ENCODE measurements around the gene SYTL1. TPM values are rescaled to one million over a fixed set of nuclear protein-coding genes. Genes with fewer than 3 reads are reported as not detected.
A peak's percentile ranks its signal among the peaks of the same experiment; 100 is the strongest.

Gene SYTL1
- total RNA-seq, 1 experiment from 2014 or later = 75.9 TPM

GRCh38 chr1:27345272-27345671 lies 3.5 kb downstream of the SYTL1 start (continued):
- TF ChIP-seq ELF1 (IDR thresholded peaks at IDR 0.05; ENCODE audit: borderline replicate concordance, low read depth) = no peak

DNA sequence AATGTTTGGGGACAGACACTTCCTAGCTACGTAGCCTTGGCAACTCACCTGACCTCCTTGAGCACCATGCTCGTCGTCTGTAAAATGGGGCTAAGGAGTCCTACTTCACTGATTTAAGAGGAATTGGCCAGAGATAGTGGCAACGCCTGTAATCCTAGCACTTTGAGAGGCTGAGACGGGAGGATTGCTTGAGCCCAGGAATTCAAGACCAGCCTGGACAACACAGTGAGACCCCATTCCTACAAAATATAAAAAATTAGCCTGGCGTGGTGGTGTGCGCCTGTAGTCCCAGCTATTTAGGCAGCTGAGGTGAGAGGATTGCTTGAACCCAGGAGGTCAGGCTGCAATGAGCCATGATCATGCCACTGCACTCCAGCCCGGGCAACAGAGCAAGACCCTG lies 4.5 kb downstream of the SYTL1 start:
- POLR2A ChIA-PET = interaction anchor here (1.2 kb wide), 1 partner anchor 20 kb away, joined by 3 read pairs; the partner anchor contains the start of gene MAP3K6
- intact Hi-C loops (cut with micrococcal nuclease) = no loop called here
- peaks cover 21% of the 10 kb centered on the region; the same call in 1 of the 2 replicates for H3K79me2 ChIP-seq (ENCODE audit: insufficient read depth, low read length)
- ATAC-seq = no peak
- H3K9me2 ChIP-seq (ENCODE audit: insufficient read depth) = no peaks in the 10 kb centered on the region
- RAD21 ChIA-PET (ENCODE audit: low non-redundant PET in 1 of 2, low total read pairs in 2 of 2, uncharacterized antibody in 2 of 2, unreplicated experiment in 2 of 2) = no interaction called here
- no peak for DNase-seq (ENCODE audit: low read depth, low spot score)
- BruUV-seq (replicated peaks) = no TSS peak
- no peaks in the 10 kb centered on the region for H3K27me3 ChIP-seq (ENCODE audit: insufficient read depth, low read length)
- CTCF ChIA-PET = interaction anchor here (1.4 kb wide), 1 partner anchor 42 kb away, joined by 3 read pairs; no protein-coding TSS in a partner anchor
- no peaks in the 10 kb centered on the region for H3K36me3 ChIP-seq (ENCODE audit: control insufficient read depth in 1 of 2, insufficient read depth in 2 of 2, low read length in 2 of 2)
- peaks cover 35 to 68% of the 10 kb centered on the region in 2 experiments for H3K4me1 ChIP-seq (ENCODE audit: control insufficient read depth in 1 of 2, insufficient read depth in 2 of 2, low read length in 2 of 2)
- H4K20me1 ChIP-seq (ENCODE audit: insufficient read depth) = no peaks in the 10 kb centered on the region
- TF ChIP-seq SRF (IDR thresholded peaks at IDR 0.05; ENCODE audit: low read depth) = no peak
- TF ChIP-seq EGR1 (IDR thresholded peaks at IDR 0.05; ENCODE audit: low read depth) = no peak
- TF ChIP-seq, protein P1, sequence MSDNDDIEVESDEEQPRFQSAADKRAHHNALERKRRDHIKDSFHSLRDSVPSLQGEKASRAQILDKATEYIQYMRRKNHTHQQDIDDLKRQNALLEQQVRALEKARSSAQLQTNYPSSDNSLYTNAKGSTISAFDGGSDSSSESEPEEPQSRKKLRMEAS (IDR thresholded peaks at IDR 0.05) = no peak
- TF ChIP-seq CBX3 (IDR thresholded peaks at IDR 0.05; ENCODE audit: low read depth) = no peak
- TF ChIP-seq, protein P2, sequence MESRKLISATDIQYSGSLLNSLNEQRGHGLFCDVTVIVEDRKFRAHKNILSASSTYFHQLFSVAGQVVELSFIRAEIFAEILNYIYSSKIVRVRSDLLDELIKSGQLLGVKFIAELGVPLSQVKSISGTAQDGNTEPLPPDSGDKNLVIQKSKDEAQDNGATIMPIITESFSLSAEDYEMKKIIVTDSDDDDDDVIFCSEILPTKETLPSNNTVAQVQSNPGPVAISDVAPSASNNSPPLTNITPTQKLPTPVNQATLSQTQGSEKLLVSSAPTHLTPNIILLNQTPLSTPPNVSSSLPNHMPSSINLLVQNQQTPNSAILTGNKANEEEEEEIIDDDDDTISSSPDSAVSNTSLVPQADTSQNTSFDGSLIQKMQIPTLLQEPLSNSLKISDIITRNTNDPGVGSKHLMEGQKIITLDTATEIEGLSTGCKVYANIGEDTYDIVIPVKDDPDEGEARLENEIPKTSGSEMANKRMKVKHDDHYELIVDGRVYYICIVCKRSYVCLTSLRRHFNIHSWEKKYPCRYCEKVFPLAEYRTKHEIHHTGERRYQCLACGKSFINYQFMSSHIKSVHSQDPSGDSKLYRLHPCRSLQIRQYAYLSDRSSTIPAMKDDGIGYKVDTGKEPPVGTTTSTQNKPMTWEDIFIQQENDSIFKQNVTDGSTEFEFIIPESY (IDR thresholded peaks at IDR 0.05; ENCODE audit: extremely low read depth, insufficient replicate concordance, low read length) = no peak
- no peak for TF ChIP-seq POLR2A (IDR thresholded peaks at IDR 0.05; ENCODE audit: borderline replicate concordance, extremely low read depth, insufficient read depth, insufficient read length)
- no peak for TF ChIP-seq REST (IDR thresholded peaks at IDR 0.05; ENCODE audit: low read depth)
- no peak for TF ChIP-seq ZFX (IDR thresholded peaks at IDR 0.05)
- no peak for TF ChIP-seq ZNF274 (IDR thresholded peaks at IDR 0.05; ENCODE audit: low read depth, low read length)
- TF ChIP-seq JUND (IDR thresholded peaks at IDR 0.05) = no peak
- TF ChIP-seq EZH2phosphoT487 (IDR thresholded peaks at IDR 0.05; ENCODE audit: borderline replicate concordance) = no peak
- no peak for TF ChIP-seq YY1 (IDR thresholded peaks at IDR 0.05; ENCODE audit: extremely low read depth, insufficient replicate concordance, low read depth, low read length)
- TF ChIP-seq, protein P3, sequence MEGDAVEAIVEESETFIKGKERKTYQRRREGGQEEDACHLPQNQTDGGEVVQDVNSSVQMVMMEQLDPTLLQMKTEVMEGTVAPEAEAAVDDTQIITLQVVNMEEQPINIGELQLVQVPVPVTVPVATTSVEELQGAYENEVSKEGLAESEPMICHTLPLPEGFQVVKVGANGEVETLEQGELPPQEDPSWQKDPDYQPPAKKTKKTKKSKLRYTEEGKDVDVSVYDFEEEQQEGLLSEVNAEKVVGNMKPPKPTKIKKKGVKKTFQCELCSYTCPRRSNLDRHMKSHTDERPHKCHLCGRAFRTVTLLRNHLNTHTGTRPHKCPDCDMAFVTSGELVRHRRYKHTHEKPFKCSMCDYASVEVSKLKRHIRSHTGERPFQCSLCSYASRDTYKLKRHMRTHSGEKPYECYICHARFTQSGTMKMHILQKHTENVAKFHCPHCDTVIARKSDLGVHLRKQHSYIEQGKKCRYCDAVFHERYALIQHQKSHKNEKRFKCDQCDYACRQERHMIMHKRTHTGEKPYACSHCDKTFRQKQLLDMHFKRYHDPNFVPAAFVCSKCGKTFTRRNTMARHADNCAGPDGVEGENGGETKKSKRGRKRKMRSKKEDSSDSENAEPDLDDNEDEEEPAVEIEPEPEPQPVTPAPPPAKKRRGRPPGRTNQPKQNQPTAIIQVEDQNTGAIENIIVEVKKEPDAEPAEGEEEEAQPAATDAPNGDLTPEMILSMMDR (IDR thresholded peaks at IDR 0.05 in 2 of 3, conservative IDR thresholded peaks at IDR 0.05 in 1 of 3; ENCODE audit: borderline replicate concordance in 1 of 3, insufficient read depth in 1 of 3, low read depth in 2 of 3, low read length in 2 of 3) = no peak
- no peak for TF ChIP-seq FOSL1 (IDR thresholded peaks at IDR 0.05; ENCODE audit: low read depth)
- H3K9ac ChIP-seq (ENCODE audit: low read length) = no peak overlapping the region
- no peak overlapping the region for H3K4me3 ChIP-seq (replicated peaks in 1 of 2; ENCODE audit: low read depth in 1 of 2, low read length in 2 of 2)
- no peak overlapping the region for H3K4me2 ChIP-seq (ENCODE audit: low read length)
- peak overlapping the region; percentile 20; the same call in 1 of the 2 replicates for H3K27ac ChIP-seq (ENCODE audit: low read depth, low read length)
- no peaks in the 10 kb centered on the region for H3K9me3 ChIP-seq (ENCODE audit: control insufficient read depth in 1 of 2, insufficient read depth in 1 of 2, low read depth in 1 of 2, low read length in 2 of 2)
- no peak overlapping the region for H2AFZ ChIP-seq (ENCODE audit: low read depth, low read length, poor library complexity, severe bottlenecking)
